HG03196 (cell line): ENCODE data around the gene MATN3.
A peak's percentile ranks its signal among the peaks of the same experiment; 100 is the strongest.

Source experiments
- ATAC-seq: cut with Tn5 transposase; IDR thresholded peaks from one replicate; pipeline ENCODE4 v1.9.1; 2021; ENCODE audit not compliant: unreplicated experiment

MATN3 gene

DNA sequence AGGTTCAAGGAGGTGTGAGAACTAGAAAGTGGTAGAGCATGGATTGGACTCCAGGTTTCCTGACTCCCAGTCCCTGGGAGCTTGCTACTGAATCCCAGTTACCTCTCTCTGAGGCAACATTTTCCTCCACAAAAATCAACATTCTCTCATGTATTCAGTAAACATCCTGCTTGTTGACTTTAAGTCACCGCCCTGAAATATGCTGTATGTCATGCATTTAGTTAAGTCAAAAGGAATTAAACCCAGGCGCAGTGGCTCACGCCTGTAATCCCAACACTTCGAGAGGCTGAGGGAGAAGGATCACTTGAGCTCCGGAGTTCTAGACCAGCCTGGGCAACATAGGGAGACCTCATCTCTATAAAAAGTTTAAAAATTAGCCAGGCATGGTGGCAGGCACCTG, 3.8 kb downstream of the MATN3 start:
- no peak for ATAC-seq

- ATAC-seq, result no peak
These were observed 6.5 kb downstream of the MATN3 start for GRCh38 chr2:20005891-20006470.

GRCh38 chr2:20005067-20005627, 7.3 kb downstream of the MATN3 start:
- no peak for ATAC-seq

- ATAC-seq, result no peak
These were observed 11.1 kb downstream of the MATN3 start for GRCh38 chr2:20001361-20001863.

DNA sequence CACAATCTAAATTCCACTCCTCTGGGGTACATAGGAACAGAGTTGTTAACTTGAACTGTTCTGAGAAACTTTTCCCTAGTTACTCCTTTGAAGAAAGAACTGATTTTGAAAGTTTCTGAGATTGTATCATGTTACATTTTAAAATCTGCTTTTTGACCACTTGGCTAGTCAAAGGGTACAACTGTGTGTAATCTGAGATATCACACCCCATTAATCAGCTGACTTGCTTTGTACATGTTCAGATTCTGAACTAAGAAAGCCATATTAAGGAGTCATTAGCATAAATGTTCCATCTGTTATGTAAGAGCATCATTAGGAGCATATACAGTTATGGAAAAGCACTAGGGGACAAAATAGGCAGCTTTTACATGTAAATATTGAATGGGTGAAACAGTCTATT, 18.7 kb downstream of the MATN3 start:
- no peak for ATAC-seq

DNA sequence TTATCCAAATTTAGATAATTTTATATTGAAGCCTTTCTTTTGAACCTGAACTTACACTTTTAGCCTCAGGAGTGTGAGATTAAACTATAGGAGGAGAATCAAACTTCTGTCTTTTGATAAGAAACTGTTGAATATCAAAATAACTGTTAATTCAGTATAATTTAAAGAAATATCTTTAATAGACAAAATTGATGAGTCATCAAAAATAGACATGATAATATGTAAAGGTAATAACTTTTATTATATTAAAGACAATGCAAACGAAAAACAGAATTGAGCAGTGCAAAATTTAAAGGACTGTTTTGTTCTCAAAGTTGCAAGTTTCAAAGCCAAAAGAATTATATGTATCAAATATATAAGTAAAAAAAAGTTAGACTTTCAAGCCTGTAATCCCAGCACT, 20.6 kb downstream of the MATN3 start:
- ATAC-seq, result no peak

DNA sequence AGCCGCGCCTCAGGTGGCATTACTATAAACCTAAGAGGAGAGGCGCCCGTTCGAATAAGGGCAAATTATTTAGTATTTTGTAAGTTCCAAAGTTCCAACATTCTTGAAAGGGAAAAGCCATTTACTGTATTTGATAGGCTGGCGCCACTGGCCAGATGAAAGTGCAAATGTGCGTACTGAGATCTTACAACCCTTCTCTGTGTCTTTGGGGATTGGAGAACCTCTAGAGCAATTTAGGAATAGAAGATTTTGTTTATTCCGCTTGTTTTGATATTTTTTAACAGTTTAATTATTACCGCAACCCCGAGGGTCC, 22.1 kb downstream of the MATN3 start:
- no peak for ATAC-seq

DNA sequence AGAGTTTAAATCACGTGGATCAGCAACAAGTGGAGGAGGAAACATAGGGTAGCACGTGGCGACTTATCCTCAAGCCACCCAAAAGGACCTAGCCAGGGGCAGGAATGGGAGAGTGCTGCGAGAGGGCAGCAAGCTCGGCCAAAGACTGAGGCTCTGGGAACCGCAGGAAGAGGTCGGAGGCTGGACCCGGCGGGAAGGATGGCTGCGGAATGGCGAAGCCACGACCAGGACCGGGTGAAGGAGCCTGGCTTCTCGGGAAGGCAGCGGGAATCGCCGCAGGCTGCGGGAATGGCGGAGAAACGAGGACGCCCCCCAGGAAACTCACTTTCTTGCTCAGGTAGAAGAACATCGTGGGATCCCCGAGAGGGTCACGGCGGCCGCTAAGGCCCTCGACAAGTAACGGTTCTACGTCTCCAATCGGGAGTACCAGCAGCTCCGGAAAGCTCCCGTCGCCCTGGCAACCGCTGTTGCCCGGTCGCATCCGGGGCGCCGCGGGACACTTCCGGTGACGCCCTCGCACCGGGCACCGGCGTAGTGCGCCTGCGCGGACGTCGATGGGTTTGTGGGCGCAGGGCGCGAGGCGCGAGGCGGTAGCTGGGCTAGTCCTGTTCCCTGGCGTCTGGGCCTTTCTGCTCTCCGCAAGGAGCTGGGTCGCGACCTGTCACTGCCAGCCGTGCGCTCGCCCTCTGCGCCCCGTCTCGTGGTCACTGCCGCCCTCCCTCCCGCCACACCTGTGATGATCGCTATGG, 22.6 kb downstream of the MATN3 start, which contains the start of gene WDR35:
WDR35 (minus strand) TSS at position 439 of the 749 bp plus-strand sequence; CDS start at position 349, 90 bp downstream.
- peak; percentile 95 for ATAC-seq

GRCh38 chr2:19989342-19989666, 23.2 kb downstream of the MATN3 start:
- no peak for ATAC-seq

GRCh38 chr2:19988600-19988999, 23.9 kb downstream of the MATN3 start:
- no peak for ATAC-seq

DNA sequence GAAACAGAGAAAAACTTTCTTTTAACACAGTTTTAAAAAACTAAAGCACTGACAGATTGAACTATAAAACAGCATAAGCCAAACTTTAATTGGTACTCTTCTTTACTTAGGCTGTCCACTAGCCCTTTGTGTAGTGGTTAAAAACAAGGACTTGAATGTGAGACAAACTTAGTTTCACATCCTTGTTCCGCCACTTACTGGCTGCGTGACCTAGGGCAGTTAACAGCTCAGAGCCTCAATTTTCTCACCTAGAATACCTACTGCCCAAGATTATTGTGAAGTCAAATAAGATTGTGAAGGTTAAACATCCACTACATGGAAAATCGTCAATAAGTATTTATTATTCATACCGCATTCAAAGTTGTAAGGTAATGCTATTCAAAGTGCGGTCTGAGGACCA, 24.5 kb downstream of the MATN3 start:
- ATAC-seq, result peak; percentile 68

GRCh38 chr2:19982268-19982667, 30.2 kb downstream of the MATN3 start:
- ATAC-seq, result no peak

DNA sequence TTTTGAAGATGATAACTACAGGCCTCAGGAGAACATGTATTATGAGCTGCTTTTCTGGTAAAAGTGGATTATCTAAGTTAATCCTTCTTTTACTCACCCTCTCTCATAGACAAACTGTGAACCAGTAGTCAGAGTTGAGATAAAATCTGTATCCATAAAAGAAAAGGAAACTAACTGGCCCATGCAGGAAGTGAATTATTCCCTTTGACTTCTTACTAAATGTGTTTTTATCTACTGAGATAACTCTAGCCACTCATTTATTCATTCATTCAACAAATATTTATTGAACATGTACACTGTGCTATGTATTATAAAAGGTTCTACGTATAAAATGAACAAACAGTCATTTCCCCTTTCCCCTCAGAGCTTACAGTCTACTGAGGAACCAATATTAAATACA, 32.5 kb downstream of the MATN3 start:
- ATAC-seq, result no peak

DNA sequence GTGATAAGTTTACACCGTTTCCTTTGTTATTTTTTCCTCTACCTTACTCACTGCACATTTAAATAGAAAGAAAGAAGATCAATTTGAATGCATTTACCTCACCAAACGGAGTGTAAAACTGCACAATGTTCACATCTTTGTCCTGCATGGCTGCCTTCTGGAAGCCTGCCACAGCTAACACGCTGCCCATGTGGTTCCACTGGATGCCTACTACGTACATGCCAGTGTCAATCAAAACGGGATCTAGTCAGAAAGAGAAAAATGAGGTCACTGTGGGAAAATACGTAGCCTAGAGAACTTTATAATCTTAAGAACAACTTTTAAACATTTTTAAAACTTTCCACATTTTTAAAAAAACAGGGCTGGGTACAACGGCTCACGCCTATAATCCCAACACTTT, 39.0 kb downstream of the MATN3 start:
- ATAC-seq, result no peak

GRCh38 chr2:19971691-19972090, 40.8 kb downstream of the MATN3 start:
- ATAC-seq, result no peak

DNA sequence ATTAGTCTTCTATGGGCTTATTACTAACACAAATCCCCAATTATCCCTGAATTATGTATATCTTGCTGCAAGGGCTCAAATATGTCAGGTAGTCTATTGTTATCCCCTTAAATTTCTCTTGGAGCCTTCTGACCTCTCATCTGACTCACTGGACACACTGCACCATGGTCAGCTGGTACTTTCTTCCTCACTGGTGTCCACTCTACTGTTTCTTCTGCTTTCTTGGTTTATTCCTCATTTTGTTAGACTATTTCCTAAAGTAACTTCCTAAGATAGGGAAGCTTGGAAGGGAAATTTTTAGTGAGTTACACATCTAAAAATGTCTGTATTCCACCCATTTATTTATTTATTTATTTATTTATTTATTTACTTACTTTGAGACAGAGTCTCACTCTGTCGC, 49.1 kb downstream of the MATN3 start:
- ATAC-seq, result no peak

- peak; percentile 82 for ATAC-seq
These were observed 56.7 kb downstream of the MATN3 start for GRCh38 chr2:19955544-19956422.

- no peak for ATAC-seq
These were observed 63.4 kb downstream of the MATN3 start for GRCh38 chr2:19949071-19949470.

DNA sequence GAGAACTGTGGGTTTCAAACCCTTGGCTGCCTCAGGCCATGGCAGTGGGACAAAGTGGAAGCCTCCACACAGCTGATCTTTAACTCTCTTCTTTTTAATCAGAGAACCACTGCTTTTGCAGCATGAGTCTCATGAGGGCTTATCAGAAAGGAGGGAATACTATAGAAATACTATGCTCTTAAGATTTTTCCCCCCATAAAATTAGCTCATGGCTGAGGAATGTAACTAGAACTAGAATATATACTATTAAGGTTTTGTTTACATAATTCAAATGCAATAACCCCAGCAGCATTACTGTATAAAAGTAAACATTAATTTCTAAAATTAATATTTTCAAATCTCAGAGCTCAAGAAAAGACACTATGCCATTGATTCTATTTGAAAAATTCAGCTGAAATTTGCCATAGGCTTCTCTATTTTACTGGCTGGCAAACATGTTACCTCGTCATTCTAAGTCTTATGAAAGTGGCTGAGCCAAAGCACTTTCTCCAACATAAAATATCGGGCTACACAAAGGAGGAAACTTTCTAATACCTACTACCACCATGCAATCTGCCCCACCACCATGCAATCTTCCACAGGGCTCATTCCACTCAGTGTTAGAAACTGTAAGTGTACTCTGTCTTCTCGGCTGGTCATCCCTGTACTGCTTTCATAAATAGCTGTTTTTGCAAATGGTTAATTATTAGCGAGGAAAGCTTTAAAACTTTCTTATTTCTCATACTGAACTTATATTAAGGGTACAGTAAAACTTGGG, 65.1 kb downstream of the MATN3 start:
- no peak for ATAC-seq

GRCh38 chr2:19944205-19944845, 68.1 kb downstream of the MATN3 start:
- ATAC-seq, result no peak
